ENCODE measurements around the gene HNRNPK. TPM values are rescaled to one million over a fixed set of nuclear protein-coding genes. Genes with fewer than 3 reads are reported as not detected.
A peak's percentile ranks its signal among the peaks of the same experiment; 100 is the strongest.

HNRNPK gene
- total RNA-seq, 1 experiment from 2014 or later, result 723 TPM

DNA sequence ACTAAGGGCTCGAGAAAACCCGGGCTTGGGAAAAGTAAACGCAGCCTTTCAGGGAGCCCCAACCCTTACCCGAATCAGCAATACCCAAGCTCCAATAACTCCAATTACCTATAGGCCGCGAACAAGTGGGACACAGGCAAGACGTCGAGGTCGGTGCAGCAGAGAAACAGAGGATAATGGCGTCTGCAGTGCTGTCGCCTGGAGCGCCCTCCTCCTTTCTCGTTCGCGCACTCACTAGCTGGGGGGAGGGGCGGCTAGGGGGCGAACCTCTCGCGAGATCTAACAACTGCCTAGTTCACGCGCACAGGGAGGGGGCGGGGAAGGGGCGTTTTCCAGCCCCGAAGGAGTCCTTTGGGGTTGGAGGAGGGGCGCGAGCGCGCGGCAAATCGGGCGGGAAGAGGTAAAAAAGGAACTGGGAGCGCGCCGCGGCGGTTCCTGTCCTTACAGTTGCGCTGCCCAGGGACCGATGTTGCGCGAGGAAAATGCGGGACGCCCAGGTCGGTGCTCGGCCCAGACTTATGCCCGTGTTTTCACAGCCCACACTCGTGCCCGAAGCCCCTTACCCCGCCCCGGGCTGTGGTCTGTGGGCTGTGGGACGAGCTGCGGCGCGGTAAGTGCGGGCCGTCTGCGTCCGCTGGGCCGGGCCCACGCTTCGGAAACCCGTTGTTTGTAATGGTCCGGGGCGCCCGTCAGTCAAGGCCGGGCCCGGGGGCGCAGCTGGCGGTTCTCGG is 545 bp upstream of the HNRNPK start, which contains the start of gene RMI1 (continued):
- TF ChIP-seq PRDM15 (CRISPR knock-in tag; IDR thresholded peaks at IDR 0.05) (0 out of 2 replicates have a peak, but pooled peaks have one; percentile 7), ZNF219 (CRISPR knock-in tag; IDR thresholded peaks at IDR 0.05; ENCODE audit: borderline replicate concordance) (no peak), ELF4 (CRISPR knock-in tag; IDR thresholded peaks at IDR 0.05; ENCODE audit: low read depth) (no peak), ZBTB21 (CRISPR knock-in tag; IDR thresholded peaks at IDR 0.05; ENCODE audit: borderline replicate concordance) (no peak; the same call in 1 of the 2 replicates), NFE2L1 (CRISPR knock-in tag; IDR thresholded peaks at IDR 0.05) (peak; percentile 57; the same call in 1 of the 2 replicates), ZNF317 (CRISPR knock-in tag; IDR thresholded peaks at IDR 0.05; ENCODE audit: borderline replicate concordance, low read depth) (no peak), ZNF512 (CRISPR knock-in tag; IDR thresholded peaks at IDR 0.05; ENCODE audit: borderline replicate concordance) (no peak), FOXP1 (CRISPR knock-in tag; IDR thresholded peaks at IDR 0.05; ENCODE audit: borderline replicate concordance) (0 out of 2 replicates have a peak, but pooled peaks have one; percentile 62), ETV6 (CRISPR knock-in tag; IDR thresholded peaks at IDR 0.05) (no peak), JAZF1 (CRISPR knock-in tag; IDR thresholded peaks at IDR 0.05) (no peak), E2F5 (CRISPR knock-in tag; IDR thresholded peaks at IDR 0.05) (peak; percentile 91), ARID4B (CRISPR knock-in tag; IDR thresholded peaks at IDR 0.05; ENCODE audit: borderline replicate concordance) (0 out of 2 replicates have a peak, but pooled peaks have one; percentile 19), GABPB1 (CRISPR knock-in tag; IDR thresholded peaks at IDR 0.05) (no peak), KAT7 (CRISPR knock-in tag; IDR thresholded peaks at IDR 0.05; ENCODE audit: borderline replicate concordance) (no peak), FOXJ3 (CRISPR knock-in tag; IDR thresholded peaks at IDR 0.05; ENCODE audit: borderline replicate concordance) (no peak), ZNF671 (CRISPR knock-in tag; IDR thresholded peaks at IDR 0.05) (no peak), ZSCAN18 (CRISPR knock-in tag; IDR thresholded peaks at IDR 0.05) (no peak), EMX1 (CRISPR knock-in tag; IDR thresholded peaks at IDR 0.05) (peak; percentile 26; the same call in 1 of the 2 replicates), RELA (CRISPR knock-in tag; IDR thresholded peaks at IDR 0.05; ENCODE audit: borderline replicate concordance) (no peak), CREB1 (CRISPR knock-in tag; IDR thresholded peaks at IDR 0.05) (no peak)
- TF ChIP-seq, protein P1, sequence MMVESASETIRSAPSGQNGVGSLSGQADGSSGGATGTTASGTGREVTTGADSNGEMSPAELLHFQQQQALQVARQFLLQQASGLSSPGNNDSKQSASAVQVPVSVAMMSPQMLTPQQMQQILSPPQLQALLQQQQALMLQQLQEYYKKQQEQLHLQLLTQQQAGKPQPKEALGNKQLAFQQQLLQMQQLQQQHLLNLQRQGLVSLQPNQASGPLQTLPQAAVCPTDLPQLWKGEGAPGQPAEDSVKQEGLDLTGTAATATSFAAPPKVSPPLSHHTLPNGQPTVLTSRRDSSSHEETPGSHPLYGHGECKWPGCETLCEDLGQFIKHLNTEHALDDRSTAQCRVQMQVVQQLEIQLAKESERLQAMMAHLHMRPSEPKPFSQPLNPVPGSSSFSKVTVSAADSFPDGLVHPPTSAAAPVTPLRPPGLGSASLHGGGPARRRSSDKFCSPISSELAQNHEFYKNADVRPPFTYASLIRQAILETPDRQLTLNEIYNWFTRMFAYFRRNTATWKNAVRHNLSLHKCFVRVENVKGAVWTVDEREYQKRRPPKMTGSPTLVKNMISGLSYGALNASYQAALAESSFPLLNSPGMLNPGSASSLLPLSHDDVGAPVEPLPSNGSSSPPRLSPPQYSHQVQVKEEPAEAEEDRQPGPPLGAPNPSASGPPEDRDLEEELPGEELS (CRISPR knock-in tag; IDR thresholded peaks at IDR 0.05), result no peak; the same call in 1 of the 2 replicates
- TF ChIP-seq, protein P2, sequence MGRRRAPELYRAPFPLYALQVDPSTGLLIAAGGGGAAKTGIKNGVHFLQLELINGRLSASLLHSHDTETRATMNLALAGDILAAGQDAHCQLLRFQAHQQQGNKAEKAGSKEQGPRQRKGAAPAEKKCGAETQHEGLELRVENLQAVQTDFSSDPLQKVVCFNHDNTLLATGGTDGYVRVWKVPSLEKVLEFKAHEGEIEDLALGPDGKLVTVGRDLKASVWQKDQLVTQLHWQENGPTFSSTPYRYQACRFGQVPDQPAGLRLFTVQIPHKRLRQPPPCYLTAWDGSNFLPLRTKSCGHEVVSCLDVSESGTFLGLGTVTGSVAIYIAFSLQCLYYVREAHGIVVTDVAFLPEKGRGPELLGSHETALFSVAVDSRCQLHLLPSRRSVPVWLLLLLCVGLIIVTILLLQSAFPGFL (CRISPR knock-in tag; IDR thresholded peaks at IDR 0.05; ENCODE audit: borderline replicate concordance), result no peak
